Astrocyte (in vitro differentiated cells and primary cell): ENCODE data around the gene GTF2H4. TPM values are rescaled to one million over a fixed set of nuclear protein-coding genes. Genes with fewer than 3 reads are reported as not detected.
A peak's percentile ranks its signal among the peaks of the same experiment; 100 is the strongest.

Experiments
- DNase-seq: peaks from one replicate; pipeline ENCODE4 v3.0.0-alpha.2; 2010; ENCODE audit warnings: low read depth
- FAIRE-seq: peaks from 2 replicates; lab custom pipeline; 2011; peaks lifted over from hg19 to GRCh38; lab: Jason Lieb, UNC
- H2AFZ ChIP-seq: 2 replicates; pipeline ENCODE4 v1.6.0; 2012; ENCODE audit warnings: low read depth, low read length, inconsistent platforms
- H3K27ac ChIP-seq: 2 replicates; pipeline ENCODE4 v1.5.1; 2011; ENCODE audit warnings: low read depth, low read length, inconsistent platforms
- H3K27me3 ChIP-seq: 2 replicates; pipeline ENCODE4 v1.6.0; 2011; ENCODE audit warnings: low read length, inconsistent platforms; ENCODE audit not compliant: insufficient read depth
- H3K36me3 ChIP-seq: 2 replicates; pipeline ENCODE4 v1.5.1; 2011; ENCODE audit warnings: low read length, inconsistent platforms; ENCODE audit not compliant: insufficient read depth
- H3K4me1 ChIP-seq: 2 replicates; pipeline ENCODE4 v1.5.1; 2011; ENCODE audit warnings: low read length, inconsistent platforms; ENCODE audit not compliant: insufficient read depth
- H3K4me2 ChIP-seq: 2 replicates; pipeline ENCODE4 v1.6.0; 2012; ENCODE audit warnings: low read length, inconsistent platforms
- H3K4me3 ChIP-seq: 2 replicates; pipeline ENCODE4 v1.5.1; 2011; ENCODE audit warnings: low read depth, mild to moderate bottlenecking, low read length, inconsistent platforms; ENCODE audit not compliant: insufficient read depth
- H3K79me2 ChIP-seq: 2 replicates; pipeline ENCODE4 v1.6.0; 2012; ENCODE audit warnings: mild to moderate bottlenecking, low read length, inconsistent platforms; ENCODE audit not compliant: insufficient read depth
- H3K9ac ChIP-seq: 2 replicates; pipeline ENCODE4 v1.6.0; 2012; ENCODE audit warnings: mild to moderate bottlenecking, low read length, inconsistent platforms
- H3K9me3 ChIP-seq: 2 replicates; pipeline ENCODE4 v1.5.1; 2012; ENCODE audit warnings: low read depth, mild to moderate bottlenecking, low read length, inconsistent platforms; ENCODE audit not compliant: insufficient read depth
- H4K20me1 ChIP-seq: 2 replicates; pipeline ENCODE4 v1.6.0; 2012; ENCODE audit warnings: low read length, inconsistent platforms; ENCODE audit not compliant: insufficient read depth
- H3K27ac Mint-ChIP-seq: one replicate; pipeline ENCODE4 v1.8.0; 2021; ENCODE audit warnings: mild to moderate bottlenecking, mixed read lengths; ENCODE audit not compliant: unreplicated experiment
- H3K27me3 Mint-ChIP-seq: one replicate; pipeline ENCODE4 v1.8.0; 2021; ENCODE audit warnings: low read depth, mixed read lengths; ENCODE audit not compliant: unreplicated experiment
- H3K36me3 Mint-ChIP-seq: one replicate; pipeline ENCODE4 v1.8.0; 2021; ENCODE audit warnings: low read depth, mixed read lengths; ENCODE audit not compliant: unreplicated experiment
- H3K4me1 Mint-ChIP-seq: one replicate; pipeline ENCODE4 v1.8.0; 2021; ENCODE audit warnings: low read depth, mixed read lengths; ENCODE audit not compliant: unreplicated experiment
- H3K4me3 Mint-ChIP-seq: one replicate; pipeline ENCODE4 v1.8.0; 2021; ENCODE audit warnings: mild to moderate bottlenecking, moderate library complexity, mixed read lengths; ENCODE audit not compliant: unreplicated experiment
- H3K9me3 Mint-ChIP-seq: one replicate; pipeline ENCODE4 v1.8.0; 2021; ENCODE audit warnings: mild to moderate bottlenecking, mixed read lengths; ENCODE audit not compliant: unreplicated experiment
- EZH2 ChIP-seq: IDR thresholded peaks from 2 replicates; pipeline ENCODE4 v1.6.1; 2012; ENCODE audit warnings: mild to moderate bottlenecking, low read length, inconsistent platforms; ENCODE audit not compliant: insufficient read depth
- total RNA-seq: library from RNA; stranded (reverse); gene quantifications from 2 replicates; pipeline ENCODE4 v1.2.1, GENCODE V29; 2021
- TF ChIP-seq, protein P1 (sequence below): IDR thresholded peaks from 2 replicates; pipeline ENCODE4 v1.5.1; 2011; ENCODE audit warnings: low read depth, mild to moderate bottlenecking, inconsistent platforms, low read length, moderate library complexity; ENCODE audit not compliant: insufficient read depth

The GTF2H4 gene
- total RNA-seq, 1 donor from 2014 or later = 34.3 TPM

DNA sequence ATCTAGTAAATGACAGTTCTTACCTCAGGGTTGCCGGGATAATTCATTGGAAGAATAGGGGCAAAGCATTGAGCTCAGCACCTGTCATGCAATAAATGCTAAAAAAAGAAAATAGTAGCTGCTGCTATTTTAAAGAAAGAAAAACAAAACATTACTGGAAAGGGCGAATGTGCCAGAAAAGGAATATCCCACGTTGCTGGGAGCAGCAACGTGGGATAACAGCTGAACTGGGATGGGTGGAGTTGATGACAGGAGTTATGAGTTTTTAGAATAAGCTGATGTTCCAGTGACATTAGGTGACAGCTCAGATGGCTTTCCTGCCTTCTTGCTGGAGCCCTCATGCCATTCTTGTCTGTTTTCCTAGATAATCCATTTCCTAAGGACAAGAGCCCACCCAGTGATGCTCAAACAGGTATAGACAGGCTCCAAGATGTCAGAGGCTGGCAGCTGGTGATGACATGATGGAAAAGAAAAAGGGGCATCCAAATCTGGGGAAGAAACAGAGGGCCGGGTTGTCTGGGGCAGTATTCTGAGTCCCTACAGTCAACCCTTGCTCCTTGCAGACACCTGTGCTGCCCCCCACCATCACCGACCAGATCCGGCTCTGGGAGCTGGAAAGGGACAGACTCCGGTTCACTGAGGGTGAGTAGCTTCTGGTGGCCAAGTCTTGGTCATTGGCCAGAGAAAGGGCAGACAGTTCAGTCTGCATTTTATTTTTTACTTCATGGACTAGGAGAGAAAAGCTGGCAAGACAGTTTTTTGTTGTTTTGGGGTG is 4.9 kb downstream of the GTF2H4 start:
- Histone ChIP-seq H3K4me3 (no peak overlapping the region), H3K27me3 (no peaks in the 10 kb centered on the region), H2AFZ (no peak overlapping the region), H3K4me2 (peak overlapping the region; percentile 92), H3K27ac (no peak overlapping the region), H3K36me3 (peaks cover 19% of the 10 kb centered on the region), H3K4me1 (peaks cover 20% of the 10 kb centered on the region), H3K9me3 (no peaks in the 10 kb centered on the region), H3K9ac (no peak overlapping the region), H3K79me2 (peaks cover 21% of the 10 kb centered on the region), H4K20me1 (no peaks in the 10 kb centered on the region)
- peak overlapping the region; percentile 54 for H3K4me3 Mint-ChIP-seq
- no peak for FAIRE-seq
- H3K4me1 Mint-ChIP-seq = peaks cover 14% of the 10 kb centered on the region
- no peak overlapping the region for H3K27ac Mint-ChIP-seq
- TF ChIP-seq, protein P1, sequence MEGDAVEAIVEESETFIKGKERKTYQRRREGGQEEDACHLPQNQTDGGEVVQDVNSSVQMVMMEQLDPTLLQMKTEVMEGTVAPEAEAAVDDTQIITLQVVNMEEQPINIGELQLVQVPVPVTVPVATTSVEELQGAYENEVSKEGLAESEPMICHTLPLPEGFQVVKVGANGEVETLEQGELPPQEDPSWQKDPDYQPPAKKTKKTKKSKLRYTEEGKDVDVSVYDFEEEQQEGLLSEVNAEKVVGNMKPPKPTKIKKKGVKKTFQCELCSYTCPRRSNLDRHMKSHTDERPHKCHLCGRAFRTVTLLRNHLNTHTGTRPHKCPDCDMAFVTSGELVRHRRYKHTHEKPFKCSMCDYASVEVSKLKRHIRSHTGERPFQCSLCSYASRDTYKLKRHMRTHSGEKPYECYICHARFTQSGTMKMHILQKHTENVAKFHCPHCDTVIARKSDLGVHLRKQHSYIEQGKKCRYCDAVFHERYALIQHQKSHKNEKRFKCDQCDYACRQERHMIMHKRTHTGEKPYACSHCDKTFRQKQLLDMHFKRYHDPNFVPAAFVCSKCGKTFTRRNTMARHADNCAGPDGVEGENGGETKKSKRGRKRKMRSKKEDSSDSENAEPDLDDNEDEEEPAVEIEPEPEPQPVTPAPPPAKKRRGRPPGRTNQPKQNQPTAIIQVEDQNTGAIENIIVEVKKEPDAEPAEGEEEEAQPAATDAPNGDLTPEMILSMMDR = no peak
- TF ChIP-seq EZH2 = no peak
- no peaks in the 10 kb centered on the region for H3K9me3 Mint-ChIP-seq
- H3K36me3 Mint-ChIP-seq = peaks cover 20% of the 10 kb centered on the region
- no peaks in the 10 kb centered on the region for H3K27me3 Mint-ChIP-seq
- DNase-seq = no peak

DNA sequence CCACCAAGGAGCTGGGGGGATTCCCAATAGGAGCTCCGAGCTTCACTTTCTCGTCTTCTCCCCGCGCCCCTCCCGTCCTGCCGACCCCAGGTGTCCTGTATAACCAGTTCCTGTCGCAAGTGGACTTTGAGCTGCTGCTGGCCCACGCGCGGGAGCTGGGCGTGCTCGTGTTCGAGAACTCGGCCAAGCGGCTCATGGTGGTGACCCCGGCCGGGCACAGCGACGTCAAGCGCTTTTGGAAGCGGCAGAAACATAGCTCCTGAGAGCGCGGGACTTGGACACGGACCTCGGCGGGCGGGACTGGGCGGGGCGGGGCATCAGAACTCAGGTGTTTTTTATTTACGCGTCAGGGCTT is 5.7 kb downstream of the GTF2H4 start:
- H3K4me1 ChIP-seq = peaks cover 18% of the 10 kb centered on the region
- peaks cover 19% of the 10 kb centered on the region for H3K36me3 ChIP-seq
- peak overlapping the region; percentile 53 for H3K4me3 ChIP-seq
- peaks cover 13% of the 10 kb centered on the region for H3K79me2 ChIP-seq
- Mint-ChIP-seq H3K27ac (no peak overlapping the region), H3K36me3 (peaks cover 20% of the 10 kb centered on the region), H3K9me3 (no peaks in the 10 kb centered on the region), H3K4me1 (peaks cover 10% of the 10 kb centered on the region), H3K27me3 (no peaks in the 10 kb centered on the region), H3K4me3 (peak overlapping the region; percentile 54)
- H4K20me1 ChIP-seq = no peaks in the 10 kb centered on the region
- FAIRE-seq (no peak), DNase-seq (no peak)
- TF ChIP-seq, protein P1 = no peak
- TF ChIP-seq EZH2 = no peak
- peak overlapping the region; percentile 70 for H2AFZ ChIP-seq
- no peaks in the 10 kb centered on the region for H3K9me3 ChIP-seq
- H3K27ac ChIP-seq = peak overlapping the region; percentile 26
- peak overlapping the region; percentile 92 for H3K4me2 ChIP-seq
- no peaks in the 10 kb centered on the region for H3K27me3 ChIP-seq
- peak overlapping the region; percentile 86 for H3K9ac ChIP-seq
